Stomach (tissue), 9 donors: ENCODE measurements around the gene MB21D2. TPM values are rescaled to one million over a fixed set of nuclear protein-coding genes. Genes with fewer than 3 reads are reported as not detected.

Experiments used
- DNase-seq, 2 donors: peaks; one replicate each; pipeline versions ENCODE4 v3.0.0 to v3.0.0-alpha.2; 2013 to 2019
- H3K27ac ChIP-seq, 5 donors: fragments of 200-600 bp in 4 of 5; sonication (generic) in 4 of 5; one replicate each; pipeline ENCODE4 v1.5.1; 2013 to 2019; ENCODE audit warnings: mild to moderate bottlenecking in 1 of 5, moderate library complexity in 1 of 5
- H3K27me3 ChIP-seq, 3 donors: fragments of 200-600 bp; sonication (generic); one replicate each; pipeline ENCODE4 v1.5.1; 2017 to 2019; ENCODE audit warnings: mixed run types in 1 of 3
- H3K36me3 ChIP-seq, 4 donors: fragments of 200-600 bp; sonication (generic); 1 replicate in 3 of 4; 2 replicates in 1 of 4; pipeline ENCODE4 v1.5.1; 2016 to 2019
- H3K4me1 ChIP-seq, 4 donors: fragments of 200-600 bp; sonication (generic); one replicate each; pipeline ENCODE4 v1.5.1; 2016 to 2019
- H3K4me3 ChIP-seq, 4 donors: fragments of 200-600 bp; sonication (generic) in 3 of 4; one replicate each; pipeline ENCODE4 v1.5.1; 2016 to 2019; ENCODE audit warnings: mild to moderate bottlenecking in 1 of 4
- H3K9me3 ChIP-seq, 4 donors: fragments of 200-600 bp; sonication (generic); one replicate each; pipeline ENCODE4 v1.5.1; 2016 to 2019
- EP300 ChIP-seq: sonication (generic); formaldehyde crosslinking; IDR thresholded peaks from one replicate; pipeline ENCODE4 v1.6.1; 2017; ENCODE audit warnings: antibody characterized with exemption
- POLR2A ChIP-seq, 4 donors: fragments of 450-650 bp; IDR thresholded peaks; one replicate each; pipeline ENCODE4 v1.6.1; 2016; ENCODE audit warnings: antibody characterized with exemption in 4 of 4, control low read depth in 2 of 4, mild to moderate bottlenecking in 1 of 4, moderate library complexity in 1 of 4
- POLR2AphosphoS5 ChIP-seq, 3 donors: sonication (generic); formaldehyde crosslinking; IDR thresholded peaks; one replicate each; pipeline ENCODE4 v1.6.1; 2016; ENCODE audit warnings: antibody characterized with exemption in 3 of 3
- WGBS, 5 donors: extraction: QIAGEN DNeasy Blood & Tissue Kit in 3 of 5; methylation state at CpG; one replicate each; pipeline versions ENCODE4 v1.1.5 to v1.1.7; 2013 to 2018; 5-methylcytosine and 5-hydroxymethylcytosine counted together
- intact Hi-C: fragments of 100-400 bp; cut with DNase I; formaldehyde crosslinking; loops from one replicate; pipeline ENCODE4 v1.15.1; 2023; ENCODE audit warnings: low total_unique reads
- polyA plus RNA-seq, 3 donors: library from polyadenylated mRNA; stranded (reverse); fragments of 200-250 nt; gene quantifications; one replicate each; pipeline ENCODE4 v1.2.3, GENCODE V29; 2013
- total RNA-seq, 5 donors: library from RNA; depleted of rRNA; stranded (reverse); fragments of >200 nt; gene quantifications; one replicate each; pipeline versions ENCODE4 v1.1.0 to v1.2.3, GENCODE V29; 2014 to 2016
- TF ChIP-seq, protein P1 (sequence below), 7 experiments: fragments of 450-650 bp in 4 of 7; fragments of 200-600 bp in 3 of 7; sonication (generic) in 3 of 7; IDR thresholded peaks; one replicate each; pipeline ENCODE4 v1.5.1; 2016 to 2019; ENCODE audit warnings: antibody characterized with exemption in 7 of 7, control low read depth in 2 of 7, mild to moderate bottlenecking in 1 of 7
- donor health status: healthy with polysubstance abuse.
- donor health status: Bipolar disorder and iron deficiency.
- donor health status: healthy.

Gene MB21D2
- total and polyA plus RNA-seq, 8 donors, result 0.45 to 15.1 (median 2.0) TPM

DNA sequence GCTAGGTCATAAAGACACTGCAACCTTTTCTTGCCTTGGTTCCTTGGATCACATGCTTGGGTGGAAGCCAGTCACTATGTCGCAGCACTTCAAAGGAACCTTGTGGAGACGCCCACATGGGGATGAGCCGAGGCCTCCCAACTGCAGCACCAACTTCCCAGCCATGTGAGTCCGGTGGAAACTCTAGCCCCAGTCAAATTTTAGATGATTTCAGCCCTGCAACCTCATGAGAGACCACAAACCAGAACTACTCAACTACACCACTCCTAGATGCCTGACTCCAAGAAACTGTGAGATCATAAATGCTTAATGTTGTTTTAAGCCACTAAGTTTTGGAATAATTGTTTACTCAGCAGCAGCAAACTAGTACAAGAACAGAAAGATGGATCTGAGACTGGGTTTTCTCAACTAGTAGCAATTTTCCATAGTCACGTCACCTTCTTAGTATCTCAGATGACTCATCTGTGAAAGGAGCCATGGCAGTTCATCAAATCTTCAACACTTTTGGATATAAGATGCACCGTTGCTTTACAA is 86.5 kb downstream of the MB21D2 start:
- peaks cover 17 to 56% (median 42%) of the 10 kb centered on the region in 4 donors for H3K4me1 ChIP-seq
- WGBS, 5 donors, result 71 to 79% (median 77%) methylated on average over 6 of the region's 6 CpGs
- TF ChIP-seq POLR2AphosphoS5 (IDR thresholded peaks at IDR 0.05) (peak in 1 of 3 donors; percentile 59), EP300 (no peak)
- no peaks in the 10 kb centered on the region for H3K27me3 ChIP-seq
- H3K36me3 ChIP-seq, result no peaks in the 10 kb centered on the region
- intact Hi-C loops, result no loop called here
- no peaks in the 10 kb centered on the region for H3K9me3 ChIP-seq
- H3K27ac ChIP-seq, result peak overlapping the region in 3 of 5 donors; percentile 10 to 50 (median 42)
- DNase-seq, result no peak
- no peak overlapping the region for H3K4me3 ChIP-seq

DNA sequence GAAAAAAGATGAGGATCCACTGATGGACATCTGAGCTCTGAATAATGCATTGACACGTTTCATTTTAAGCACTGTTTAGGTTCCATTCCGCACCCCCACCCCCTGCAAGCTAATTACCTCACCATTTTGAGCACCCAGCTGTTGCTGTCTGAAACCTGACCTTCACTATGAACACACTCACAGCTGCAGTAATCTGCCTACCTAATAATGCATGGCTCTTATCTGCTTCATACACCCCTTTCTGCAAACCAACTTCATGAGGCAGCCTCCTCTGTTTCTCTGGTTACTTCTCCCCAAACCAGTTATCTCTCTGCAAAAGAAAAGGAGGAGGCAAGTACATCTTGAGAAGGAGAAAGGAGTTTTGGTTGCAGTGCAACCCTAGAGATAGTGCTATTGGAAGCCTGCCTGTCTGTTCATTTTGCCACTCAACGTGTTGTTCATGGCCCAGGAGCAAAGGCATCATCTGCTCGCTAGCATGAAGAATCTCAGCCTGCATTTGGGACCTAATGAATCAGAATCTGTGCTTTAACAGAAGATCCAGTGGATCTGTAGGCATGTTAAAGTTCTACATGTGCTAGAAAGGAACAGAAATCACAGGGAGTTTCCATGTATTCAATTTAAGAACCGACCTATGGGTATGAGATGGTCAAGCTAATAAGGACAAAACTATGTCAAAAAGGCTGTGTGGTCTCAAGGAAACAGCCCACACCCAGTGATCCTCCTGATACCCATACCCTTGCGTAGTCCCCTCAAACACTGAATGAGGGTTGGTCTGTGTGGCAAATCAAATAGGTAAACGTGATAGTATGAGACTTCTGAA is 87.2 kb downstream of the MB21D2 start:
- no peak for DNase-seq
- no peaks in the 10 kb centered on the region for H3K36me3 ChIP-seq
- 79 to 80% (median 79%) methylated on average over 7 of the region's 7 CpGs for WGBS, 5 donors
- TF ChIP-seq, protein P1, sequence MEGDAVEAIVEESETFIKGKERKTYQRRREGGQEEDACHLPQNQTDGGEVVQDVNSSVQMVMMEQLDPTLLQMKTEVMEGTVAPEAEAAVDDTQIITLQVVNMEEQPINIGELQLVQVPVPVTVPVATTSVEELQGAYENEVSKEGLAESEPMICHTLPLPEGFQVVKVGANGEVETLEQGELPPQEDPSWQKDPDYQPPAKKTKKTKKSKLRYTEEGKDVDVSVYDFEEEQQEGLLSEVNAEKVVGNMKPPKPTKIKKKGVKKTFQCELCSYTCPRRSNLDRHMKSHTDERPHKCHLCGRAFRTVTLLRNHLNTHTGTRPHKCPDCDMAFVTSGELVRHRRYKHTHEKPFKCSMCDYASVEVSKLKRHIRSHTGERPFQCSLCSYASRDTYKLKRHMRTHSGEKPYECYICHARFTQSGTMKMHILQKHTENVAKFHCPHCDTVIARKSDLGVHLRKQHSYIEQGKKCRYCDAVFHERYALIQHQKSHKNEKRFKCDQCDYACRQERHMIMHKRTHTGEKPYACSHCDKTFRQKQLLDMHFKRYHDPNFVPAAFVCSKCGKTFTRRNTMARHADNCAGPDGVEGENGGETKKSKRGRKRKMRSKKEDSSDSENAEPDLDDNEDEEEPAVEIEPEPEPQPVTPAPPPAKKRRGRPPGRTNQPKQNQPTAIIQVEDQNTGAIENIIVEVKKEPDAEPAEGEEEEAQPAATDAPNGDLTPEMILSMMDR (IDR thresholded peaks at IDR 0.05), result no peak
- no peak for TF ChIP-seq POLR2A (IDR thresholded peaks at IDR 0.05)
- no peak for TF ChIP-seq POLR2AphosphoS5 (IDR thresholded peaks at IDR 0.05)
- TF ChIP-seq EP300, result no peak
- H3K4me3 ChIP-seq, result no peak overlapping the region
- H3K27ac ChIP-seq, result peak overlapping the region in 1 of 5 donors; percentile 42
- intact Hi-C loops, result no loop called here
- no peaks in the 10 kb centered on the region for H3K27me3 ChIP-seq
- H3K4me1 ChIP-seq, result peaks cover 17 to 56% (median 43%) of the 10 kb centered on the region in 4 donors
- H3K9me3 ChIP-seq, result no peaks in the 10 kb centered on the region

DNA sequence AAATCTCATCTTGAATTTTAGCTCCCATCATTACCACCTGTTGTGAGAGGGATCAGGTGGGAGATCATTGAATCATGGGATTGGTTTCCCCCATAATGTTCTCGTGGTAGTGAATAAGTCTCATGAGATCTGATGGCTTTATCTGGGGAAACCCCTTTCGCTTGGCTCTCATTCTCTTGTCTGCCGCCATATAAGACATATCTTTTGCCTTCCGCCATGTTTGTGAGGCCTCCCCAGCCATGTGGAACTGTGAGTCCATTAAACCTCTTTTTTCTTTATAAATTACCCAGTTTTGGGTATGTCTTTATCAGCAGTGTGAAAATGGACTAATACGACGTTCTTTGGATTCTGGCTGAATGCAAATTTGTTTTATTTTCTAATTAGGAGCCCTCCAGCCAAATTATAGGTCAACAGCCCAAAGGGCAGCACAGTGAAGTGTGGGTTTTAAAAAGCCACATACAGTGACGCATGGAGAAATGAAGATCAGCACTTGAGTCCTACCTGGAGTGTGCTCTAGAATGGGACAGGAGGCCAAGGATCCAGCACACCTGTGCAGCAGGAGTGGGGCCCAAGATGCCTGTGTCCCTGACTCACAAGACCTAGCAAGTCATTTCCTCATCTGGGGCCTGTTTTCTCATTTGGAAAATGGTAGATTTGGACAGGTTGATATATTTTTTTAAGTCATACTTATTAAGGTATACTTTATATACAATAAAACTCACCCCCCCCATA is 89.6 kb downstream of the MB21D2 start:
- DNase-seq, result no peak
- WGBS, 5 donors, result 94 to 100% (median 97%) methylated on average over 7 of the region's 7 CpGs
- H3K4me1 ChIP-seq, result peaks cover 8 to 46% (median 34%) of the 10 kb centered on the region in 4 donors
- TF ChIP-seq POLR2AphosphoS5 (IDR thresholded peaks at IDR 0.05) (no peak), POLR2A (IDR thresholded peaks at IDR 0.05) (no peak), EP300 (no peak)
- TF ChIP-seq, protein P1 (IDR thresholded peaks at IDR 0.05), result no peak
- H3K27ac ChIP-seq, result no peak overlapping the region
- no peak overlapping the region for H3K4me3 ChIP-seq
- intact Hi-C loops, result loop anchor here (10.0 kb wide), 1 partner anchor 87 kb away; the partner anchor contains the start of gene MB21D2
- H3K9me3 ChIP-seq, result no peaks in the 10 kb centered on the region
- no peaks in the 10 kb centered on the region for H3K36me3 ChIP-seq
- H3K27me3 ChIP-seq, result no peaks in the 10 kb centered on the region

DNA sequence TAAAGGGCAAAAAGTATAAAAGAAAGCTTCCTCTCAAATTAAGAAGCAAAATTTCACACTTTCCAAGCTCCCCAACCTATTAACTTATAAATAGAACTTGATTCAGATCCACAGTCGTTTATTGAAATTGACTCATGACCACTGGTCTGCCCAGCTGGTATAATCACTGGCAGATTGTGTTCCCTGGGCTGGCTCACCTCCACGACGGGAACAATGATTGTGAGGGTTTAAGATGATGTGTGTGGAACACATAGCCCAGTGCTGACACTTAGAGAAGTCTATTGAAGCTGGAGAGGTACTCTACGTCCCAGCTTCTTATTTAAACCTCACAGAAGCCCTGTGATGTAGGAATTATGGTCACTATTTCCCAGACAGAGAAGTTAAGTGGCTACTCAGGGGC is 90.4 kb downstream of the MB21D2 start:
- Histone ChIP-seq H3K4me1 (peaks cover 1 to 38% (median 27%) of the 10 kb centered on the region in 4 donors), H3K27ac (no peak overlapping the region), H3K36me3 (no peaks in the 10 kb centered on the region), H3K27me3 (no peaks in the 10 kb centered on the region), H3K4me3 (no peak overlapping the region), H3K9me3 (no peaks in the 10 kb centered on the region)
- DNase-seq, result no peak
- 51 to 73% (median 61%) methylated on average over 4 of the region's 4 CpGs for WGBS, 5 donors
- intact Hi-C loops, result loop anchor here (10.0 kb wide), 1 partner anchor 88 kb away; the partner anchor contains the start of gene MB21D2
- TF ChIP-seq EP300 (no peak), POLR2A (IDR thresholded peaks at IDR 0.05) (no peak)
- TF ChIP-seq, protein P1 (IDR thresholded peaks at IDR 0.05), result no peak
